Karpas-422 (cell line): ENCODE data around the gene PLEKHD1. TPM values are rescaled to one million over a fixed set of nuclear protein-coding genes. Genes with fewer than 3 reads are reported as not detected.

Source experiments
- DNase-seq: peaks from one replicate; pipeline ENCODE4 v3.0.0-alpha.2; 2015
- H2AFZ ChIP-seq: fragments of 200-600 bp; sonication (generic); 2 replicates; pipeline ENCODE4 v1.6.1; 2014; ENCODE audit warnings: antibody characterized with exemption, low read length, mixed read lengths
- H3K27ac ChIP-seq: fragments of 200-600 bp; sonication (generic); 2 replicates; pipeline ENCODE4 v1.5.1; 2014; ENCODE audit warnings: mild to moderate bottlenecking, low read length, moderate library complexity
- H3K27me3 ChIP-seq: fragments of 200-600 bp; sonication (generic); 2 replicates; pipeline ENCODE4 v1.6.1; 2014; ENCODE audit warnings: low read length, mixed read lengths
- H3K36me3 ChIP-seq: fragments of 200-600 bp; sonication (generic); 2 replicates; pipeline ENCODE4 v1.6.1; 2014; ENCODE audit warnings: low read length, mixed read lengths; ENCODE audit not compliant: insufficient read depth
- H3K4me1 ChIP-seq: fragments of 200-600 bp; sonication (generic); 2 replicates; pipeline ENCODE4 v1.6.1; 2014; ENCODE audit warnings: mild to moderate bottlenecking, low read length, mixed read lengths
- H3K4me2 ChIP-seq: fragments of 200-600 bp; sonication (generic); 2 replicates; pipeline ENCODE4 v1.6.1; 2014; ENCODE audit warnings: low read length, low read depth, mild to moderate bottlenecking; ENCODE audit not compliant: poor library complexity, severe bottlenecking
- H3K4me3 ChIP-seq: fragments of 200-600 bp; sonication (generic); 2 replicates; pipeline ENCODE4 v1.5.1; 2014; ENCODE audit warnings: mild to moderate bottlenecking, antibody characterized with exemption, low read length, mixed read lengths
- H3K79me2 ChIP-seq: fragments of 200-600 bp; sonication (generic); 2 replicates; pipeline ENCODE4 v1.6.1; 2014; ENCODE audit warnings: mild to moderate bottlenecking, low read length, mixed read lengths
- H3K9ac ChIP-seq: fragments of 200-600 bp; sonication (generic); 2 replicates; pipeline ENCODE4 v1.6.0; 2014; ENCODE audit warnings: low read length
- H3K9me2 ChIP-seq: fragments of 200-600 bp; sonication (generic), shearing (Covaris generic); replicated peaks from 2 replicates; pipeline ENCODE4 v1.6.0; 2014; ENCODE audit warnings: mild to moderate bottlenecking, low read length, moderate library complexity; ENCODE audit not compliant: insufficient read depth
- H3K9me3 ChIP-seq: fragments of 300-700, 200-600 bp; sonication (generic); 2 replicates; pipeline ENCODE4 v1.6.1; 2014; ENCODE audit warnings: low read length, mixed read lengths
- H4K20me1 ChIP-seq: fragments of 200-600 bp; sonication (generic); 2 replicates; pipeline ENCODE4 v1.6.1; 2014; ENCODE audit warnings: mild to moderate bottlenecking, antibody characterized with exemption, low read length, low read depth; ENCODE audit not compliant: insufficient read depth
- total RNA-seq: library from RNA; depleted of rRNA; stranded (reverse); fragments of >200 nt; shearing (Covaris generic); gene quantifications from 2 replicates; pipeline ENCODE4 v1.2.3, GENCODE V29; 2014; ENCODE audit warnings: low replicate concordance

Gene PLEKHD1
- total RNA-seq, 1 experiment from 2014 or later: 0.41 TPM

DNA sequence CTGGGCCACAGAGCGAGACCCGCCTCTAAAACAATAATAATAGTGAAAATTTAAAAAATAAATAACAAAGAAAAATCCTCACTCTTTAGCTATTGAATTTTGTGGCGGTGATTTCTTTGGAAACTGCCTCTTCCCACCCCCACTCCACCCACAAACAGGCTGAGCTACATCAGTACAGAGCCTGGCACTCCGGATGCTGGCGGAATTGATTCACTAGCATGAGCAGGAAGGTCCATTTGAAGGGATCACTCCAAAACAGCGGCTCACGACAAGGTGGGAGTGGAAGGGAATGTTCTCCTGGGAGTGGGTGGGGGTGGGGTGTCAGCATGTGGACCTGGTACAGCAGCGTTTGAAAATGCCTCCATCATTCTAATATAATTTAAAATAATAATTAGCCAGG, 64.0 kb downstream of the PLEKHD1 start:
- Histone ChIP-seq H3K79me2 (no peaks in the 10 kb centered on the region), H3K36me3 (no peaks in the 10 kb centered on the region), H4K20me1 (no peaks in the 10 kb centered on the region), H3K4me3 (no peak overlapping the region), H3K4me1 (no peaks in the 10 kb centered on the region), H2AFZ (no peak overlapping the region), H3K9me3 (no peaks in the 10 kb centered on the region), H3K27ac (no peak overlapping the region), H3K9ac (no peak overlapping the region), H3K4me2 (no peak overlapping the region), H3K27me3 (no peaks in the 10 kb centered on the region), H3K9me2 (no peaks in the 10 kb centered on the region)
- no peak for DNase-seq

DNA sequence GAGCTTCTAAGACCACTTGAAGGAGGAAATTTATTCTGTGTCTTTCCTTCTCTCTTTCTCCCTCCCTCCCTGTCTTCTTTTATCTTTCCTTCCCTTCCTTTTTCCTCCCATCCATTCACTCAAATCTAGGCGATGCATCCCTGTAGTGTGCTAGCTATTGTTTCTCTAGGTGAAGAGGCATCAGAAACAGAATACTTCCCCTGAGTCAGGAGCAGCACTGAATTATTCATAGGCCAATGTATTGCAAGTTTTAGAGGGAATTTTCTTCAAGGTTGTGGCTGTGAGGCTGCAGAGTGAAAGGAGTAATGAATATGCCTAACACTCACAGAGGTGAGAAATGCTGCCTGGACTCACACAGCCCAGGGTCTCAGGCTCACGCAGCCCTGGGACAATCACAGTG, 67.0 kb downstream of the PLEKHD1 start:
- H2AFZ ChIP-seq: no peak overlapping the region
- no peaks in the 10 kb centered on the region for H3K9me2 ChIP-seq
- no peaks in the 10 kb centered on the region for H3K27me3 ChIP-seq
- no peak overlapping the region for H3K27ac ChIP-seq
- no peak overlapping the region for H3K9ac ChIP-seq
- H3K4me1 ChIP-seq: no peaks in the 10 kb centered on the region
- no peaks in the 10 kb centered on the region; the same call in 1 of the 2 replicates for H4K20me1 ChIP-seq
- H3K79me2 ChIP-seq: no peaks in the 10 kb centered on the region
- DNase-seq: no peak
- no peak overlapping the region for H3K4me2 ChIP-seq
- H3K9me3 ChIP-seq: no peaks in the 10 kb centered on the region
- H3K36me3 ChIP-seq: no peaks in the 10 kb centered on the region
- no peak overlapping the region for H3K4me3 ChIP-seq

DNA sequence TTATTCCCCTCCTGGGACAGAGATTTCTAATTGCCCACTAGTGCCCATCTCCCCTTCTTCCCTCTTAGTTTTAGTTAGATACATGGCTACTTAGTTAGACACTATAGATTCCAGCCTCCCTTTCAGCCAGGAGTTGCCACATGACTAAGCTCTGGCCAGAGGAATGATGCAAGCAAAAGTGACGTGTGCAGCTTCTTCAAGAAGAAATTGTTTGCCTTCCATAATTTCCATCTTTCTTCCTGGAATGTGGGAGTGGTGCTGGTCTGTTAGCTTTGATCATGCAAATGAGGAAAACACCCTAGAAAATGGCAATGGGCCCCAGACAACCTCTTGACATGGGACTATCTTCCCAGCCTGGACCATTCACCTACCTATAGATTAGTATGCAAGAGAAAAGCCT, 68.7 kb downstream of the PLEKHD1 start:
- H3K27me3 ChIP-seq: no peaks in the 10 kb centered on the region
- no peak overlapping the region for H3K4me2 ChIP-seq
- no peak overlapping the region for H3K27ac ChIP-seq

DNA sequence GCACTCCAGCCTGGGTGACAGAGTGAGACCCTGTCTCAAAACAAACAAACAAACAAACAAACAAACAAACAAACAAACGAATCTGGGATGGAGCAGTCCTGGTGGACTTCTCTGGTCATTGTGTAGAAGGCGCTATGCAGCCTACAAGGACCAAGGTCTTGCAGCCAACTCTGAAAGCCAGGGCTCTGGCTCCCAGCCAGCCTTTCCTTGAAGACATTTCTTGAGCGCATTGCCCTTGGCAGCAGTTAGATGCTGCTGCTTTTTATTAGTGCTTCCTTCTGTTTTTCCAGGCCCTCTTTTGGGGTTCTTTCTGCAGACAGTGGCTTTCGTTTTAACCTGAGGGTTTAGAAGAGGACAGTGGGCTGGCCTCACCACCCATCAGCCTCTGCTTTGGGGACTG, 70.0 kb downstream of the PLEKHD1 start:
- Histone ChIP-seq H3K79me2 (no peaks in the 10 kb centered on the region), H3K4me1 (peaks cover 4% of the 10 kb centered on the region), H3K9me2 (no peaks in the 10 kb centered on the region), H4K20me1 (no peaks in the 10 kb centered on the region; the same call in 1 of the 2 replicates), H3K4me2 (no peak overlapping the region), H2AFZ (no peak overlapping the region), H3K9ac (no peak overlapping the region), H3K27me3 (no peaks in the 10 kb centered on the region), H3K27ac (no peak overlapping the region), H3K36me3 (no peaks in the 10 kb centered on the region), H3K4me3 (no peak overlapping the region), H3K9me3 (no peaks in the 10 kb centered on the region)
- DNase-seq: no peak

More for the DNA sequence above, 68.7 kb downstream of the PLEKHD1 start:
- no peaks in the 10 kb centered on the region for H3K9me3 ChIP-seq
- no peaks in the 10 kb centered on the region for H3K36me3 ChIP-seq
- DNase-seq: no peak
- H2AFZ ChIP-seq: no peak overlapping the region
- H3K4me3 ChIP-seq: no peak overlapping the region
- H3K79me2 ChIP-seq: no peaks in the 10 kb centered on the region
- no peaks in the 10 kb centered on the region for H3K4me1 ChIP-seq
- no peaks in the 10 kb centered on the region; the same call in 1 of the 2 replicates for H4K20me1 ChIP-seq
- no peak overlapping the region for H3K9ac ChIP-seq
- no peaks in the 10 kb centered on the region for H3K9me2 ChIP-seq

DNA sequence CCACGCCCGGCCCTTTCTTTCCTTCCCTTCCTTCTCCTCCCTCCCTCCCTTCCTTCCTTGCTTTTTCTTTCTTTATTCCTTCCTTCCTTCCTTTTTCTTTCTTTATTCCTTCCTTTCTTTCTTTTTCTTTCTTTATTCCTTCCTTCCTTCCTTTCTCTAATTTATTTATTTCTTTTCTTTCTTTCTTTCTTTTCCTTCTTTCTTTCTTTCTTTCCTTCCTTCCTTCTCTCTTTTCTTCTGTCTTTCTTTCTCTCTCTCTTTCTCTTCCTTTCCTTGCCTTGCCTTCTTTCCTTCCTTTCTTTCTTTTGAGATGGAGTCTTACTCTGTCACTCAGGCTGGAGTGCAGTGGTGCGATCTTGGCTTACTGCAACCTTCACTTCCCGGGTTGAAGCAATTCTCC, 74.2 kb downstream of the PLEKHD1 start:
- H3K4me3 ChIP-seq: no peak overlapping the region
- no peak for DNase-seq
- H3K9ac ChIP-seq: no peak overlapping the region

DNA sequence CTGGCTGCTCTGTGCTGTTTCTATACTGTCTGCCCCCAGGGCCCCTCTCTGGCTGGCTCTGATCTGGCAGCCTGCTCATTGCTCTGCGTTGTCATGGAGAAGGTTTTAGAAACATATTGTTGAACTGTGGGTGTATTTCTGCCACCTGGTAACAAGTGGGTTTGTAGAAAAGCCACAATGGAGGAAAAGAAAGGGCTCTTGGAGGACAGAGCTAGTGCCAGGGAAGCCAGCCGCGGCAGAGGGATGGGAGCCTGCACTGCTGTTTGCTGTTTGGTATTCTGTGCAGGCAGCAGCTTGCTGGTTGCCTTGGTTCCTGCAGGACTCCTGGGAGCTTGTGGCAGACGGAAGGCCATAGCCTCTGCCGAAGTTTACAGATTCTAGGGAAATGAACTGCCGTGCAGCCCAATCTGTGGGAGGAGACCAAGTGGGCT, 75.1 kb downstream of the PLEKHD1 start:
- H3K27me3 ChIP-seq: no peaks in the 10 kb centered on the region
- H3K9ac ChIP-seq: no peak overlapping the region; the same call in 1 of the 2 replicates
- H4K20me1 ChIP-seq: no peaks in the 10 kb centered on the region
- no peak overlapping the region for H3K27ac ChIP-seq
- peak overlapping the region; percentile 23 for H3K4me2 ChIP-seq
- no peaks in the 10 kb centered on the region for H3K9me2 ChIP-seq
- no peaks in the 10 kb centered on the region for H3K79me2 ChIP-seq
- 0 out of 2 replicates have a peak overlapping the region, but pooled peaks have one; percentile 19 for H2AFZ ChIP-seq
- H3K36me3 ChIP-seq: no peaks in the 10 kb centered on the region
- peaks cover 13% of the 10 kb centered on the region for H3K4me1 ChIP-seq
- peak; percentile 81 for DNase-seq
- no peaks in the 10 kb centered on the region for H3K9me3 ChIP-seq
- no peak overlapping the region for H3K4me3 ChIP-seq

More for the DNA sequence above, 74.2 kb downstream of the PLEKHD1 start:
- no peaks in the 10 kb centered on the region for H3K36me3 ChIP-seq
- no peak overlapping the region for H2AFZ ChIP-seq
- H3K4me1 ChIP-seq: peaks cover 13% of the 10 kb centered on the region
- H3K9me3 ChIP-seq: no peaks in the 10 kb centered on the region
- no peak overlapping the region for H3K27ac ChIP-seq
- no peaks in the 10 kb centered on the region for H3K79me2 ChIP-seq
- no peaks in the 10 kb centered on the region; the same call in 1 of the 2 replicates for H4K20me1 ChIP-seq
- no peak overlapping the region for H3K4me2 ChIP-seq
- H3K9me2 ChIP-seq: no peaks in the 10 kb centered on the region
- no peaks in the 10 kb centered on the region for H3K27me3 ChIP-seq

DNA sequence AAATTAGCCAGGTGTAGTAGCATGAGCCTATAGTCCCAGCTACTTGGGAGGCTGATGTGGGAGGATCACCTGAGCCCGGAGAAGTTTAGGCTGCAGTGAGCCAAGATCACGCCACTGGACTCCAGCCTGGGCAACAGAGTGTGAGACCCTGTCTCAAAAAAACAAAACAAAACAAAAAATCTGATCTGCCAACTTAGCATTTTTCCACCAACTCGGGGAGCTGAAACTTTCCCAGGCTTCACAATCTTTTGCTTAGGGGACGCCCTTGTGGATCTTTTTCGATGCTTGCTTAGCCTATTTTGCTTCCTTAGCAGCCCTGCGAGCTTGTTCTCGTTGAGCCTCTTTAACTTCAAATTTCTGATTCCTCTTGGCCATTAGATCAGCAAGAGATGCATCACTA, 76.3 kb downstream of the PLEKHD1 start:
- Histone ChIP-seq H3K36me3 (no peaks in the 10 kb centered on the region), H3K79me2 (no peaks in the 10 kb centered on the region), H3K9me3 (no peaks in the 10 kb centered on the region), H3K4me3 (no peak overlapping the region), H3K9ac (no peak overlapping the region), H3K4me2 (no peak overlapping the region), H2AFZ (no peak overlapping the region), H3K4me1 (peaks cover 13% of the 10 kb centered on the region), H4K20me1 (no peaks in the 10 kb centered on the region), H3K27me3 (no peaks in the 10 kb centered on the region), H3K27ac (no peak overlapping the region), H3K9me2 (no peaks in the 10 kb centered on the region)
- no peak for DNase-seq

DNA sequence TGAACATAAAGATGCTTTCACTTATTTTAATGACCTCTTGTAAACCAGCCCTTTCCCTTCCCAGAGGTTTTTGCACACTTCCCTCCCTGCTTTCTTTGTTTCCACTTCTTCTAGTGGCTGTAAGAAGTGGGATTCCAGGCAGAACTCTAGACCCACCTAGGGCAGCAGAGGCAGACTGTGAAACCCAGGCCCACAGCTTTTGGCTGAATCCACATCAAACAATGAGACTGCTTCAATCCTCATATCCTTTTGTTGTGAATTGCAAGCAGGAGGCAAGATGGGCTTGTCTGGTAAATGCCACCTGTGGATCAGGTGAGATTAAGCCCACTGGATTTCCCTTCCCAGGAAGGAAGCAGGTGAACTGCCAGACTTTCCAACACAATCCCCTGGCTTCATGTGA, 77.4 kb downstream of the PLEKHD1 start:
- Histone ChIP-seq H3K9me3 (no peaks in the 10 kb centered on the region), H3K4me3 (no peak overlapping the region)
- no peak for DNase-seq

DNA sequence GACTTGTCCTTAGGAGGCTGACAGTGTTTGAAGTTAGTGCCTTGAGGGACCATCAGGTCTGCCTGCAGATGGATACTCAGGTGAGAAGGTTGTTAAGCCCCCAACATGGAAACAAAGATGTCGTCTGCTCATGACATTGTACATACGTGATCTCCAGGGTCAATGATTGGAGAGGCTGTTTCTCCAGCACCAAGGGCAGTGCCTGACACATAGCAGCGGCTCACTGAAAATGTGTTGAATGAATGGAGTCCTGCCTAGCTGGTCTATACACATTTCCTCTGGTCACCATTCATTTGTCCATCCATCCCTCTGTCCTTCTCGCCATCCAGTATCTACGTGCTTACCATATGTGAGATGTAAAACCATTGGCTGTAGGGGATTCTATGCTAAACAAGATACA, 83.0 kb downstream of the PLEKHD1 start:
- Histone ChIP-seq H3K79me2 (no peaks in the 10 kb centered on the region), H3K4me1 (no peaks in the 10 kb centered on the region), H3K27ac (no peak overlapping the region)

More for the DNA sequence above, 77.4 kb downstream of the PLEKHD1 start:
- Histone ChIP-seq H3K4me2 (no peak overlapping the region), H3K79me2 (no peaks in the 10 kb centered on the region), H3K27me3 (no peaks in the 10 kb centered on the region), H3K9ac (no peak overlapping the region), H3K4me1 (peaks cover 13% of the 10 kb centered on the region), H4K20me1 (no peaks in the 10 kb centered on the region), H3K36me3 (no peaks in the 10 kb centered on the region), H2AFZ (no peak overlapping the region), H3K9me2 (no peaks in the 10 kb centered on the region), H3K27ac (no peak overlapping the region)

More for the DNA sequence above, 83.0 kb downstream of the PLEKHD1 start:
- Histone ChIP-seq H3K9me2 (no peaks in the 10 kb centered on the region), H4K20me1 (no peaks in the 10 kb centered on the region), H3K27me3 (no peaks in the 10 kb centered on the region), H3K9ac (no peak overlapping the region), H3K36me3 (no peaks in the 10 kb centered on the region), H3K9me3 (no peaks in the 10 kb centered on the region), H3K4me2 (no peak overlapping the region), H3K4me3 (no peak overlapping the region), H2AFZ (no peak overlapping the region)
- no peak for DNase-seq
